GM19395 (cell line): ENCODE results near the gene QRFP.

Experiments
- ATAC-seq: cut with Tn5 transposase; IDR thresholded peaks from one replicate; pipeline ENCODE4 v1.9.1; 2021; ENCODE audit warnings: mild to moderate bottlenecking, moderate library complexity; ENCODE audit not compliant: unreplicated experiment

Gene QRFP

DNA sequence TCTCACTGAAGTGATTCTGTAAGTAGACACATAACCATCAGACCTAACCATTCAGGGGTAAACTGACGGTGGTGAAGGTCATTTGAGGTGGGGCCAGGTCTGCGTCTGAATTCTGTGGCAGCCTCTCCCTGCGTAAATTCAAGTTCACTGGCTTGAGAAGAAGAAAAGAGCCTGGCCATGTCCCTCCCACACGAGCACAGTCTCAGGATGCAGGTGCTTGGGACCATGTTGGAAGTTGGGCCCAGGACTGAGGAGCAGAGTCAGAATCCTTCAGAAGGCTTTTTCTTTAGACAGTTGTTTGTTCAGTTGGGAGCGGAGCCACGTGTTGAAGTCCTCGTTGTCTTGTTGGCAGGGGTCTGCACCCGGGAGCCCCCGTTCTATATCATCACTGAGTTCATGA lies 24.1 kb downstream of the QRFP start:
- ATAC-seq, result no peak

DNA sequence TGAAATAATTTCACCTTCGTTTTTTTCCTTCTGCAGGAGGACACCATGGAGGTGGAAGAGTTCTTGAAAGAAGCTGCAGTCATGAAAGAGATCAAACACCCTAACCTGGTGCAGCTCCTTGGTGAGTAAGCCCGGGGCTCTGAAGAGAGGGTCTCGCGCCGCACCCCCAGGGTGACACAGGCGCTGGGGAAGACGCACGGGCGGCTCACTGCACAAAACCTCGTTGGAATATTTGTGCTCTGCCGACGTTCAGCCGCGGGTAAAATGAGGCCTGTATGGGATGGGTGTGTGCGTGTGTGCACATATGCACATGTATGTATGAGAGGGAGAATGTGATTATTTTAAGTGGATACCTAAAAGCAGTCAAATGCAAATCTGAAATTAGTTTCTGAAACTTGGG lies 24.5 kb downstream of the QRFP start:
- no peak for ATAC-seq

DNA sequence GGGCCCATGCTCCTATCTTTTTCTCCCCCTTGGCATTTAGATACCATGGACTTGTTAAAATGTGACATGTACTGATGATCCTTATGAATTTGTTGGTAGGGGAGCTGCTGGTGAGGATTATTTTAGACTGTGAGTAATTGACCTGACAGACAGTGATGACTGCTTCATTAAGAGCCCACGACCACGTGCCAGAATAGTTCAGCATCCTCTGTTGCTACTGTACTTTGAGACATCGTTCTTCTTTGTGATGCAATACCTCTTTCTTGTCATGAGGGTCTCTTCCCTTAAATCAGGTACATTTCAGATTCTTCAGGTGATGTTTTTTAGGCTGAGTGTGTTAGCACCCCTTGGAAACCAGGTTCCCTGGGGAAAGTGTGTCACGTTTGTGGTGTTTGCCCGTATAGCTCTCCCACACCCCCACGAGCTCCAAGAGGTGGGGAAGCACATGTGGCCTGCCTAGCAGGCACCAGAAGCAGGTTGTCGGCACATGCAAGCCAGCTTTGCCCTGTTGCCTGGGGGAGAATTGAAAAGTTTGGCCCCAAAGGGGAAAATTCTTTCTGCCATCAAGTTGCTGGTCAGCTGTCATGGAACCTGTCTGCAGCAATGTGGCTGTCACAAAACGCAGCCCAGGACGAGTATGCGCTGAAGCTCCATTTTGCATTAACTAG lies 25.1 kb downstream of the QRFP start:
- ATAC-seq, result no peak

DNA sequence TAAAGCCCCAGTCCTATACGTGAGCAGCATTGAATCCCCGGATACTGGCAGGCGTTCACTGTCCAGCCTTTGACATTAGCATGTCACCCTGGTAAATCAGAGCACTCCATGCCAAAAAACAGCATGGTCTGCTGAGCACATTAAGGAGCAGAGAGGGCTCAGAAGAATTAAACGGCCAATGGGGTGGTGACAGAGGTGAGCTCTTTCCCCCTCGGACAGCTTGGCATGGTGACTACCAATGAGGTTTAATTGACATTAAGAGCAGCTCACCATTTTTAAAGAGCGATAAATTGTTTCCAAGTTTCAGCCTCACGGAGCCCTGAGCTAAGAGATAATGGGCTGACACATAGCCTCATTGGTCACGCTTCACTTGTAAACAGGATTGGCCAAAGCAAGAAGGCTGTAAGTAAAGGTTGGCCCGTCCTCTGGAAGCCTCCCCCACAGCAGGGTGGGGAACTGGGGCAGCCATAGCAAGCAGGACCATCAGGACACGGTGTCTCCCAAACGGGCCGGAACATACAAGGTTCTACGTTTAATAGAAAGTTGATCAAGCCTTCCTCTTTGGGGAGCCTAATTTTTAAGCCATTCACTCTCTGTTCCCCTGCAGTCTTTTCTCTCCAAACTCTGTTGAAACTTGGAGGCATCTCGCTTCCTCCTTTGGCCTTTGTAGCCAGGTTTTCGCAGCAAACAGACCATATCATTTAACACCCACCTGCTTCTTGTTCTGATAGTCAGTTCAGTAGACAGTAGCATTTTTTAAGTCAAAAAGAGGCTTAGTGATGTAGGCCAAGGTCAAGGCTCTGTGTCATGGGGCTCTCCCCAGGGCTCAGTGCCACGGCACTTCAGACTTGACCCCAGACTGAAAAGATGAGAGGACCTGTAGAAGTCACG lies 25.9 kb downstream of the QRFP start:
- ATAC-seq, result peak; percentile 76

DNA sequence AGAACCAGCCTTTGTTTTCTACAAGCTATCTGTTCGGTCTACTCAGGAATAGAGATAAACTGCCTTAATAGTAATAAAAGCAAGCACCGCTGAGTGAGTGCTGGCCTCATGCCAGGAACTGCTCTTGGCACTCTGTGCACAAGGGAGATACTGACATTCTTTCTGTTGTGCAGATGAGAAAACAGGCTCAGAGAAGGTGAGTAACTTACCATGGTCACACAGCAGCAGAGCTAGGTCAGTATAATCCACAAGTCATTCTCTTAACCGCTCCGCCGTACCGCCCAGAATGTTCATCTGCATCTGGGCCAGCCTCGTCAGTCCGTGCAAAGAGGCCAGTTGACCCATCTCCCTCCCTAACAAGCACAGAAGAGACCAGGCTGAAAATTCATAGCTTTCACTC lies 27.4 kb downstream of the QRFP start:
- ATAC-seq, result no peak

DNA sequence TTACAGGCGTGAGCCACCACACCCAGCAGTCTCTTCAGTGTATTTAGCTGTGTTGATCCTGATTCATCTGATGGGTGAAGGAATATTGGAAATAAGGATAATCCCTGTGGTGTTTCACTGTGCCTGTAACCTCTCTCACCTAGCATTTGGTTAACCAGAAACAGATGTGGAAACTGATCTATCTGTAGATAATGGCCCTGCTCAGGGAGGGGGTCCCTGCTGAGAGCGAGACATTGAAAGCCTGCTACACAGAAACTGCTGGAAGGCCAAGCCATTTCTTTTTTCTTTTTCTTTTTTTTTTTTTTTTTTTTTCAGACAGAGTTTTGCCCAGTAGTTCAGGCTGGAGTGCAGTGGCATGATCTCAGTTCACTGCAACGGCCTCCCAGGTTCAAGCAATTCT lies 28.4 kb downstream of the QRFP start:
- no peak for ATAC-seq

DNA sequence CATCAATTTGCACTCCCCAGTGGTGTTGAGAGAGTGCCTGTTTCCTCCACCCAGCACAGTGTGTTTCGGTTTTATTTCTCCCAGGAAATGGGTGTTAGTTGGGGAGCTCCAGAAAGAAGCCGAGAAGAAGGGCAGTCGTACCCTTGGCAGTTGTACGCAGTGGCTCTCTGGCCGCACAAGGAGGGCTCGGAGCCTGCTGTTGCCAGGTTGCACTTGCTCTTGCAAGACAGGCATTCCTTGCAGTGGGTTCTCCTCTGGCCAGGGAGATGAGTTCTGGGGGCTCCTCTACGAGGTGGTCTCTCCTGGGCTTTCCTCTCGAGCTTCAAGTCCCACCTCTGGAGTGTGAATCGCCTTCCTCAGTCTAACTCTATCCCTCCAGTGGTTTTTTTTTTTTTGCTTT lies 29.1 kb downstream of the QRFP start:
- no peak for ATAC-seq

DNA sequence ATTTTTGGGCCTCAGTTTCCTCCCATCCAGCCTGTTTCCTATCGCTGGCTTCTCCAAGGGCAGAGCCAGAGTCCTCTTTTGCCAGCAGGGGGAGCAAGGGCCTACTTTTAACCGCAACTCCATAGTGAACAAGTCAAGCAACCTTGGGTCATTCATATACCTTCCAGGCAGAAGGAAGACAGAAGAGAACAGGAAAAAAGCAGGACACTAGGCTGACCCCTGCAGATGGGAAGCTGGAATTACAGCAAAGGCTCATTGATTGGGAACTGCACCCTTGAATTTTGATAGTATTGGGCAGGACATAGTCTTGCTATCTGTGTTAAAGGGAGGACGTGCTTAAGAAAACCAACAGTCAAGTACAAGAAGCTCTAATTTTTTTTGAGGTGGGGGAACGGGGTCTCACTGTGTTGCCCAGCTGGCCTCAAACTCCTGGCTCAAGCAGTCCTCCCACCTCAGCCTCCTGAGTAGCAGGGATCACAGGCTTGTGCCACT lies 30.1 kb downstream of the QRFP start:
- no peak for ATAC-seq

DNA sequence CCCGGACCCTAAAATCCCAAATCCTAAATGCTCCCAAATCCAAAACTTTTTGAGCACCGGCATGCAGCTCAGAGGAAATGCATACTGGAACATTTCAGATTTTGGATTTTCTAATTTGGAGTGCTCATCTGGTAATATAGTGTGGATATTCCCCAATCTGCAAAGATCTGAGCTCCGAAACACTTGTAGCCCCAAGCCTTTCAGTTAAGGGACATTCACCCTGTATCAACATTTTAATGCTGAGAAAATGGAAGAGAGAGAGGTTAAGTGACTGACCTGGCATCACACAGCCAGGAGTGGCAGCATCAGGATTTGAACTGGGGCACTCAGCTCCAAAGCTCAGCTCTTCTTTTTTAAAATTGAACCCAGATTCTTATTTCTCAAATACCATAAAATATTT lies 30.7 kb downstream of the QRFP start:
- ATAC-seq, result no peak

DNA sequence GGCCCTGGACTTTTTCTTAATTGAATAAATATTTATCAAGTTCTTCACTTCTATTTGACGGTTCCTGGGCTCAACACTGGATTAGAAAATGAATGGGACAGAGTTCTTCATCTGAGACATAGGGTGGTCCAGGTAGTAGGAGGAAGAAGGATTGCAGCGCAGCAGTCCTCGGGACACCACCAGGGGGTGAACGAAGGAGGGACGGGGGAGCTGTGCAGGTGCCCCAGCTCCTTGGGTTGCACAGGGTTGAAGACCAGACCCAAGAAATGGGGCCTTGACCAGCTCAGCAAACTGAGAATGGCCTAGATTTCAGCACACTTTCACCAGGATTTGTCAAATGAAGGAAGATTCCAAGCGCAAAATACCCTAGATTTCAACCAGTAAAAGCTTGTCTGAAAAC lies 32.1 kb downstream of the QRFP start:
- ATAC-seq, result no peak

DNA sequence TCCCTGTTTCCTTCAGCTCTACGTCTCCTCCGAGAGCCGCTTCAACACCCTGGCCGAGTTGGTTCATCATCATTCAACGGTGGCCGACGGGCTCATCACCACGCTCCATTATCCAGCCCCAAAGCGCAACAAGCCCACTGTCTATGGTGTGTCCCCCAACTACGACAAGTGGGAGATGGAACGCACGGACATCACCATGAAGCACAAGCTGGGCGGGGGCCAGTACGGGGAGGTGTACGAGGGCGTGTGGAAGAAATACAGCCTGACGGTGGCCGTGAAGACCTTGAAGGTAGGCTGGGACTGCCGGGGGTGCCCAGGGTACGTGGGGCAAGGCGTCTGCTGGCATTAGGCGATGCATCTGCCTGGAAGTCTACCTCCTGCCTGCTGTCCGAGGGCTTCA lies 33.9 kb downstream of the QRFP start:
- no peak for ATAC-seq

DNA sequence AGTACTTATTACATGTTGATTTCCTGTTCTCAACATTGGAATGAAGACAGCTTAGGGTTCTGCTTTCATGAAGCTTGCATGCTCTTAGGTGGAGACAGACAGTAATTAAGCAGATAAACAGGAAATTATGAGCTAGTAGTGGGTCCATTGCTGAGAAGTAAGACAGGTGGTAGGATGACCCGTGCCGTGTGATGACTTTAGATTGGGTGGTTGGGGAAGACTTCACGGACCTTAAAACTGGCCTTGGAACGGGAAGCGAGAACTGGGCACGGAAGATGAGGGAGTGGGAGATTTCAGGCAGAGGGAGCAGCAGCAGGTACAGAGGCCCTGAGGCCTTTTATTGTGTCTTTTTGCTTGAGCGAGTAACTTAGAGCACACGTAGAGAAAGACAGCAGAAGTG lies 34.4 kb downstream of the QRFP start:
- ATAC-seq, result no peak

DNA sequence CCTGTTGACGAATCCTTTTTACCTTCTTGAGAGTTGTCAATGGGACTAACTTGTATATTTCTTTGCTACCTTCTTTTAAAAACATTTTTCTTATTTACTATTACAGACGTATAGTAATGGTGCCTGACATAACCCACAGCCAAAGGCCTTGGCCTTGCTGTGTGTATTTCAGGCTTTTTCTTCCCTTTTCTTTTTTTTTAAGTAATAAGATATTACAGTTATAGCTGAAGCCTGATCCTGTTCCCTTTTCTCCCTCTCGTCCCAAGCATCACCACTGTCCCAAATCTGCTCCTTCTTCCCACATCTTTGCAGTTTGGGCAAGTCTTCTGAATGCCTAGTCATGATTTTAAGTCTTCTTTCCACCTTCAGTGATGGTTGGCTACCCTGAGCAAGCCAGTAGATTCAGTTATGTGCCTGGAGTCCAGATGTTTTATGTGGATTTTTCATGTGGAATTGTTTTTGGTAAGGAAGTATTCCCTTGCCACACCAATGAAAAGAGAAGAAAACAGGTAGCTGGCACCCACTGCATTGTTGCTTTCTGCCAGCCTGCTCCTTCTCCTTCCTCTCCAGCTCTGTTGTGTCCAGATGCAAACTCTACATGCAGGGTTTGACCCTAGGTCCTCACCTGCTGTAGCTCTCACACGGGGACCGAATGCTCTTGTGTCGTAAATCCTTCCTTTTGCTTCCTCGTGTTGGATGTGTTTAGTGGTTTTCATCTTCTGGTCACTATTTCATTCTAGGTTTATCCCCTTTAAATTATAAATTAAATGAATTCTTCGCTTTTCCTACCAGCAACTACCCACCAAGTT lies 35.0 kb downstream of the QRFP start:
- no peak for ATAC-seq

DNA sequence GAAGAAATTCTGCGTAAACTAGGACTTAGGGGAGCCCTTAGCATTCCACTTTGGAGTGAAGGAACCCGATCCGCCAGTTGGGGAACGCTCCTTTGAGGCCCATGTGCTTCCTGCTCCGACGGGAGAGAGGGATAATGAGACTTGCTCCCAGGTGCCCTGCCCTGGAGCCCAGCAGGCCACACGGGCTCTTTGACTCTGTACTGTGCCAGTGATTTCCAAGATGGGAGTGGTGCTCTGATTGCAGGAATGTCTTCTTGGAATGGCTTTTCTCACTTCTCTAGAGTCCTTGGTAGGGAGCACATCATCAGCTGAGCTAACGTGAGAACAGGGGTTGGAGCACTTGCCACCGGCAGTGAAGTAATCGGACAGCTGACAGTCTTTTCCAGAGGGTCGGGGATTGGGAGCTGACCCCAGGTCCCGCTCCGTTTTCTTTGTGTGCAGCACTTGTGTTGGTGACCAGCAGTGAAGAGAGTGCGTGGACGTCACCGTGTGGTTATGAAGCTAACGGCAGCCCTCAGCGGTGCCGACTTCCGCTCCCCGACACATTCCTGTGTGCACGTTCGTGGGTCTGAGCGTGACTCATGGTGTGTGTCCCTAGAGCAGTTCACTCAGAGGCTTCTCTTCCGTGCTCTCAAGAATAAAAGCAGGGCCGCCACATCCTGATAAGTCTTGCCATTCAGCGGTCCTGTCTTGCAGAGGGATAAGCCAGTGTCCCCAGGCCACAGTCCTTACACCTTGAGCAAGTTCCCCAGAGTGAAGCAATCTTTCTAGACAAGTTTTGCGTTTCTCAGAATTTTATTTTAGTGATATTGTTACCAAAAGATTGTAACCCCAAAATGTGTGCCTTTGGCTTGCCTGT lies 35.9 kb downstream of the QRFP start:
- no peak for ATAC-seq

DNA sequence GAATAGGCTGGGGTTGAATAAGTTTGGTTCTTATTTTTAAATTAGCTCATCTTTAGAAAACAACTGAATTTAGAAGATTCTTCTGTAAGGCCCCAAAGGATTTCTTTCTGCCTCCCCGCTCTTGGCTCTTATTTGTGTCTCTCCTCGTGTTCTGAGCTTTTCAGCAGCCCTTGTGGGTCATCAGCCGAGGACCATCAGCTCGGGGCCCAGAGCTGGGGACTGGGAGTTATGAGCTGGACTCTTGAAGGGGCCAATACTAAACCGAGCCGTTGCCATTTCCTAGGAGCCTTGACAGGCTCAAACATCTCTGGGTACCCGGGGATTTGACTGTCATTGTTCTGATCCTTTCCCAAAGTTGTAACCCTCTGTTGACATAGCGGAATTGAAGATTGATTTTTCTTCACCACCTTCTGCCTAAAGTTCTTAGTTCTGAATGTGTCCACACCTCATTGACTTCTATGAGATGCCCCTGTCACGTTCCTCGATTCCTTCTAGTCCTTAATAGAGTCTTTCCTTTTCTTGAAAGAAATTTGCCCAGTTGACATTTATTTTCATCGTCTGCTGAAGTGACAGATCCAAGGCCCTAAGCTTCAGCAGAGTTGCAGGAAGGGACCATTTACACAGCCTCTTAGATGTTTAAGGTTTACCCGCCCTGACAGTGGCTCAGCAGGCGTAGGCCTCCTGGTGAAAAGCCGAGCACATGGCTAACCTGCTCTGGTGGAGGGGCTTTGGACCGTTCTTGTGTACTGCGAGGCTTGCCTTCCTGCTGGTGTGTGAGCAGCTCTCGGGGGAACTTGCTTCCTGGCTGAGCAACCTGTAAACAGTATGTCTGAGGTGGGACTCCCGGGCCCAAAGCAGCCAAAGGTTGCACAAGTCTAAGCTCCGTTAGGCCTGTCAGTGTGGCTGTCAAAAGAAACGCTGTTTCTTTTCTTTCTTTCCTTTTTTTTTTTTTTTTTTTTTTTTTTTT lies 37.6 kb downstream of the QRFP start:
- no peak for ATAC-seq

DNA sequence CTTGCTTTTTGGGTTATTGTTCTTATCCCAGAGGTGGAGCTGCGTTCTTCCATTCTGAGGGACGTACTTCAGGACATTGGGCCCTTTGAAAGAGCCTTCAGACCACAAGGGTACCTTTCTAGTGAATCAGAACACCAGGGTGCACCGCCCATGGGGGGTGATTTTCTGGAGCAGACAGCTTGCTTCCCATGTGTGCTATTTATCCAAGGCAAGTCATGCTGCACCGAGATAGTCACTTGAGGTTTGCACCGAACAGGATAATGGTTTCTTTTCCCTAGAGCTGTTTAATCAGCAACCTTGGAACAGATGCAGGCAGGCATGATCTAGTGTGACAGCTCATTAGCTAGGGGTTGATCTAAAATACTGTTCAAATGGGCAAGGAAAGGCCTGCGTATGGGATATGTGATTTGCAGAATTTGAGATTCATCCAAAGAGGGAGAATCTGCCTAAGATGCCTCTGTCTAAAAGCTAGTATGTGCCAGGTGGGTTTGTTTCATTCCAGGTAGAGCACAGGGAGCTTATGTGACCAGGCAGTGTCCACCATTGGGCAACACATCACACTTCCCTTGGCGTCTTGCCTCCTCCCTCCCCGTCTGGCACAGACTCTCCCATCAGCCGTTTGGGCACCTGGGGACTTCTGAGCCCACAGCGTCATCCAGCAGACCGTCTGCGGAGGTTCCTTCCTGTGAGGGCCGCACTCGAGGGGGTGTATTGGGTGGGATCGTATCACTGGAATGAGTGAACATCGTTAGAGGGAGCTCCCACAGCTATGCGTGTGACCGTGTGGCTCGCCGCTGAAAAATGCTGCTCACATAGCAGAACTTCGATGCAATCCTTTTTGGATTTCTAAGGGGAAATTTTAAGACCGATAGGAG lies 38.5 kb downstream of the QRFP start:
- ATAC-seq, result no peak

DNA sequence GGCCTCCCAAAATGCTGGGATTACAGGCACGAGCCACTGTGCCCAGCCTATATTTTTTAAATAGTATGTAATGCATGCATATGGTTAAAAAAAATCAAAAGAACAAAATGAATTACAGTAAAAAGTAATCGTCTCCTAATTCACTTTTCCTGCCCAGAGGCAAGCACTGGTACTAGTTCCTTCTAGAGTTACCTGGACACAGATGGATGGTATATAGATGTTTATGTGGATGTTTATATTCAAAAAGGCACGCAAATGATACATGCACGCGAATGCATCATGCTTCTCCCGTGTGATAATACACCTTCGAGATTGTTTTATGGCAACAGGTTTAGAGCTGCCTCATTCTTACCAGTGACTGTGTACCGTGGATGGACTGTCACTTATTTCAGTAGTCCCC lies 40.1 kb downstream of the QRFP start:
- ATAC-seq, result no peak

DNA sequence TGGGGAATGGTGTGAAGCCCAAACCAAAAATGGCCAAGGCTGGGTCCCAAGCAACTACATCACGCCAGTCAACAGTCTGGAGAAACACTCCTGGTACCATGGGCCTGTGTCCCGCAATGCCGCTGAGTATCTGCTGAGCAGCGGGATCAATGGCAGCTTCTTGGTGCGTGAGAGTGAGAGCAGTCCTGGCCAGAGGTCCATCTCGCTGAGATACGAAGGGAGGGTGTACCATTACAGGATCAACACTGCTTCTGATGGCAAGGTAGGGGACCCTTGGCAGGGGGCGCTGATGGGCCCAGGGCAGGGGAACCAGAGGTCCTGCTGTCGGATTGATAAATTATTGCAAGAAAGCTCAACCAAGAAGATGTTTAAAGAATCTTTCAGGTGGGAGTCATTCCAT lies 41.8 kb downstream of the QRFP start:
- no peak for ATAC-seq
